HG02938 (cell line): ENCODE results near the gene PLEKHM1.
"Not testable (repeated sequence)": the region's sequence is repeated elsewhere in the genome, so short reads cannot be mapped to it uniquely, and the experiment has no call there.

Experiments
- ATAC-seq: cut with Tn5 transposase; IDR thresholded peaks from one replicate; pipeline ENCODE4 v1.9.1; 2021; ENCODE audit warnings: mild to moderate bottlenecking, moderate library complexity; ENCODE audit not compliant: unreplicated experiment

PLEKHM1 gene

GRCh38 chr17:45443371-45444260 lies 46.9 kb downstream of the PLEKHM1 start:
- ATAC-seq: not testable (repeated sequence)

GRCh38 chr17:45441526-45442310 lies 48.8 kb downstream of the PLEKHM1 start:
- no peak for ATAC-seq

- peak; percentile 56 for ATAC-seq
These were observed 49.5 kb downstream of the PLEKHM1 start for GRCh38 chr17:45440839-45441515.

- no peak for ATAC-seq
These were observed 50.3 kb downstream of the PLEKHM1 start for GRCh38 chr17:45440161-45440778.

- no peak for ATAC-seq
These were observed 51.5 kb downstream of the PLEKHM1 start for GRCh38 chr17:45438931-45439610.

- no peak for ATAC-seq
These were observed 52.8 kb downstream of the PLEKHM1 start for GRCh38 chr17:45437465-45438283.

GRCh38 chr17:45436625-45437464 lies 53.7 kb downstream of the PLEKHM1 start:
- ATAC-seq: no peak

GRCh38 chr17:45436161-45436560 lies 54.4 kb downstream of the PLEKHM1 start:
- ATAC-seq: no peak

- no peak for ATAC-seq
These were observed 55.0 kb downstream of the PLEKHM1 start for GRCh38 chr17:45435481-45435880.

- no peak for ATAC-seq
These were observed 57.4 kb downstream of the PLEKHM1 start for GRCh38 chr17:45433159-45433535.

- no peak for ATAC-seq
These were observed 57.9 kb downstream of the PLEKHM1 start, which contains the start of gene ARHGAP27 for GRCh38 chr17:45432405-45433158. ARHGAP27 (minus strand) TSS chr17:45432870; CDS start chr17:45430279, 2,591 bp downstream.

GRCh38 chr17:45431531-45432404 lies 58.8 kb downstream of the PLEKHM1 start:
- ATAC-seq: peak; percentile 40

GRCh38 chr17:45430738-45431530 lies 59.6 kb downstream of the PLEKHM1 start:
- peak; percentile 25 for ATAC-seq

- ATAC-seq: no peak
These were observed 60.3 kb downstream of the PLEKHM1 start for GRCh38 chr17:45430006-45430737.

- ATAC-seq: no peak
These were observed 61.0 kb downstream of the PLEKHM1 start for GRCh38 chr17:45429339-45430005.
